ENCODE data around the gene SPOPL.

The SPOPL gene

DNA sequence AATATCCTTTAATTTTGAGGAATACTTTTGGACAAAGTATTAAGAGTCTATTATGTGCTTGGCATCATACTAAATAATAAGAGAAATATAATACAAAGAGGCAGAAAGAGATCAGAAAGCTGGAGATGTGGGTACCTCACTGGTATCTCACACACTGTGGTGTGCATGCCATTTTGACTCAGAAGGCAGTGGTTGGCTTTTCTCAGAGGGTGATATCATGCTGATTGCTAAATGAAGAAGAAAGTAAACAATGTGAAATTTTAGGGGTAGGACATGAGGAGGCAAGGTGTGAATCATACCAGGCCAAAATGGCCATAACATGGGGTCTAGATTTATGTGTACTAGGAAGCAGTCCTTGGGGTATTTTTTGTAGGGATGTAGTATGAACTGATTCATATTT is 16.6 kb upstream of the SPOPL start:
- no peak overlapping the region for H3K27ac ChIP-seq
- TF ChIP-seq ZFX (IDR thresholded peaks at IDR 0.05; ENCODE audit: borderline replicate concordance) (no peak), CTCF (IDR thresholded peaks at IDR 0.05) (no peak)

DNA sequence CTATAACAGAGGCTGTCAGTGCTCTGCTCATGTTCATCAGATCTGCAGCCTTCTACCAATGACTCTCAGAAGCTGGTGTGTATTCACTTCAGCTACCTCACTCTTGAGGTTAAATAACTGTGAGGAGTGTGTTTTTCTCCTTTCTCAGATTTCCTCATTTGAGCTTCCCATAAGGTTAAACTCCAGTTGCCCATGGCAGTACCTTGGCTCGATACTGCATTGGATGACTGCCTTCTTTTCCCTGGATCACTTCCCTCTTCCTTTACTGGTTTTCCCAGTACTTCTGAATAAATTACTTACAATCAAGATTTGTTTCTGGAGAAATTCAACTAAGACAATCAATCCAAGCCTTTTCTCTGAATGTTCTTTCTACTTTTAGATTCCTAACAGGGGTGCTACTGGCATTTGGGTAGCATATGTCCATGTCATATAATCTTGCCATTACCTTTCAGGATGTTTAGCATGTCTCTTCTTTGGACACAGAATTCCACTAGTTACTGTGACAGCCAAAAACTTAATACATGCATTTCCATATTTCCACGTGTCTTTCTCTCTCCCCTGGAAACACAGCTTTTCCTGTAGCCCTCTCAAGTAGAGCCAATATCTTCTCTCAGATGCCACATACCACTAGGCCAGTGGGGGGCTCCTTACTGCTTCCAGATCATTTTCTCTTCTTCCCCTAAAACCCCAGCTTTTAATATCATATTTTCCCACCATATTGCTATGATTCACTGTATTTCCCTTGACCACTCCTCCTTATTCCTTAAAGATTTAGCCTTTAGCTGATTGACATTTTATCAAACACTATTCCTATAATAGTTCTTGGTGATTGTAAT is 15.0 kb upstream of the SPOPL start:
- H3K27ac ChIP-seq, result no peak overlapping the region
- TF ChIP-seq CTCF (IDR thresholded peaks at IDR 0.05), result no peak
- TF ChIP-seq ZFX (IDR thresholded peaks at IDR 0.05; ENCODE audit: borderline replicate concordance), result no peak

- TF ChIP-seq ZFX (IDR thresholded peaks at IDR 0.05; ENCODE audit: borderline replicate concordance), result no peak
- TF ChIP-seq CTCF (IDR thresholded peaks at IDR 0.05), result no peak
Measured at GRCh38 chr2:138490673-138491494, 10.7 kb upstream of the SPOPL start.

GRCh38 chr2:138491495-138491862 is 10.1 kb upstream of the SPOPL start:
- peak overlapping the region; percentile 62 for H3K27ac ChIP-seq
- TF ChIP-seq CTCF (IDR thresholded peaks at IDR 0.05), result no peak
- TF ChIP-seq ZFX (IDR thresholded peaks at IDR 0.05; ENCODE audit: borderline replicate concordance), result no peak

More at GRCh38 chr2:138490673-138491494, 10.7 kb upstream of the SPOPL start:
- H3K27ac ChIP-seq, result peak overlapping the region; percentile 62

DNA sequence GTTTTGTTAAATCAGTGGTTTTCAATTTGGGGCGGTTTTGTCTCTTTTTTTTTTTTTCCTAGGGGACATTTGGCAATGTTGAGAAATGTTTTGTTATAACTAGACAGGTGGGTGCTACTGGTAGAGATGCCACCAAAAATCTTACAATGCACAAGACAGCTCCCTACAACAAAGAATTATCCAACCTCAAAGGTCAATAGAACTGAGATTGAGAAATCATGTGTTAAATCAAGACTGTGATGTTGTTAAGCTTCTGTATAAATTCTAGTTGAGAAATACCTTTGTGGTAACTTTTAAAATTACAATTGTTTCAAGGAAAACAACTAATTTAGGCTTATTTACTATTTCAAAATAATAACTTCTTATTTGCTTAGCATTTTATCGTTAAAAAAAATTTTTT is 9.4 kb upstream of the SPOPL start:
- H3K27ac ChIP-seq, result peak overlapping the region; percentile 62
- TF ChIP-seq ZFX (IDR thresholded peaks at IDR 0.05; ENCODE audit: borderline replicate concordance) (no peak), CTCF (IDR thresholded peaks at IDR 0.05) (no peak)

DNA sequence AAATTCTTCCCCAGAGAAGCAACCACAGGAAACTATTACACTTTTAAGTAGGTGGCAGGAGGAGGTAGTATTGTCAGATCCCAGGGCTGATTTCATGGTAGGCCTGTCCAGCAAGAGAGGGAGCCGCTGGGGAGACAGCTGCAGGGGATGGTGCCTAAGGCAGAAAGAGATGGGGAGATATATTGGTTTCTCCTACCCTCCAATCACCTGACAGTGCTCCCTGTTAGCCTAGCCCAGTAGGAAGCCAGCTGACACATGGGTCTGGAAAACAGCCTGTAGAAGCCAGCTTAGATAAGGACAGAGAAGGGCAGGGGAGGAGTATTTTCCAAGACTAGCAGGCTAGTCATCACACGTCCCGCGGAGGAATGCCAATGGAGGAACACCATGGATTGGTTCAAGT is 8.2 kb upstream of the SPOPL start:
- TF ChIP-seq CTCF (IDR thresholded peaks at IDR 0.05) (no peak), ZFX (IDR thresholded peaks at IDR 0.05; ENCODE audit: borderline replicate concordance) (no peak)
- no peak overlapping the region for H3K27ac ChIP-seq

All from 22Rv1 (cell line).